Nucleus accumbens (tissue), 56 donors: ENCODE measurements around the gene ZNF575.
"Not testable (repeated sequence)": the region's sequence is repeated elsewhere in the genome, so short reads cannot be mapped to it uniquely, and the experiment has no call there.

Source experiments
- DNase-seq, 56 donors: peaks; one replicate each; lab custom pipeline; 2025; lab: John Stamatoyannopoulos, UW

Gene ZNF575

DNA sequence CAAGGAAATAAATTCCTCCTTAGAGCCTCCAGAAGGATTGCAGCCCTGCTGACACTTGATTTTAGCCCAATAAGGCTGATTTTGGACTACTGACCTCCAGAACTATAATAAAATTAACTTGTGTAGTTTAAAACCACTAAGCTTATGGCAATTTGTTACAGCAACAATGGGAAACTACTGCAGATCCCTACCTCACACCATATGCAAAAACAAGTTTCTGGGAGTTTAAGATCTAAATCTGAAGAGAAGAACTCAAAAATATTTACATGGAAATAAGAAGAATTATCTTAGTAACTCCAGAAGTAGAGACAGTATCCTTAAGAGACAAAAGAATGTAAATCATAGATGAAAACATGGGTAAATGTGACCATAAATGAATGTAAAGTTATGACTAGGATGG, 5.9 kb downstream of the ZNF575 start:
- DNase-seq, result no peak

DNA sequence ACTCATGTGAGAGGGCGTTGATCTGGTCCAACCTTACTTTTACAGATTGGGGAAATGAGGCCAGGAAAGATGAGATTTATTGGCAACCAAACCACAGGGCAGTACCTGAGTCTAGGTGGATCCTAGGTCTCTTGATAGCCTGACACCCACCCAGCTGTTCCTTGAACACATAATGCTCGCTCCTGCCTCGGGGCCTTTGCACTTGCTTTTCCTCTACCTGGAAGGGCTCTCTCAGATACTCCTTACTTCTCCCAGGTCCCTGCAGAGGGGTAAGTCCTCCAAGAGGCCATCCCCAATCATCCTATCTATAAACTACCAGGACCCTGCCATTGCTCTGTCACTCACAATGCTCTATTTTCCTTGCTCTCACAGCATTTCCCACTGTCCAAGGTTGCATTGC, 7.4 kb downstream of the ZNF575 start:
- no peak for DNase-seq

DNA sequence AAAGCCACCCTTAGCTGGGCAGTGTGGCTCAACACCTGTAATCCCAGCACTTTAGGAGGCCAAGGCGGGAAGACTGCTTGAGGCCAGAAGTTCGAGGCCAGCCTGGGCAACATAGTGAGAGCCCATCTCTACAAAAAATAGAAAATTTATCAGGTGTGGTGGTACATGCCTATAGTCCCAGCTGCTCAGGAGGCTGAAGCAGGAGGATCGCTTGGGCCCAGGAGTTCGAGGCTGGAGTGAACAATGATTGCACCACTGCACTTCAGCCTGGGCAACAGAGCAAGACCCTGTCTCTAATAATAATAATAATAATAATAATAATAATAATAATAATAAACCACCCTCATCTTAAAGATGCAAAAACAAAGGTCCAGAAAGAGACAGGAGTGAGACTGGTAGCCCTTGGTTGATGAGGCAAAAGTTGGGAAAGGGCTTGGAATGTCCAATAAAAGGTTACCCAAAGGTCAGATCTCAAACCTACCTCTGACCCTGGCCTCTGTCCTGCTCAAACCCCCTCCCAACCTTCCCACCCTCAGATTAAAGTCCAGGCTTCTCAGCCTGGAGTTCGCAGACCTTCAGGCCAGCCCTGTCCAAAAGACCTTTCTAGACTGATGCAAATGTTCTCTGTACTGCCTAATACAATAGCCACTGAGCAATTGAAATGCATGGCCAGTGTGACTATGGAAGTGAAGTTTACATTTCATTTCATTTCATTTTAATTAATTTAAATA, 9.1 kb downstream of the ZNF575 start:
- DNase-seq, result no peak

DNA sequence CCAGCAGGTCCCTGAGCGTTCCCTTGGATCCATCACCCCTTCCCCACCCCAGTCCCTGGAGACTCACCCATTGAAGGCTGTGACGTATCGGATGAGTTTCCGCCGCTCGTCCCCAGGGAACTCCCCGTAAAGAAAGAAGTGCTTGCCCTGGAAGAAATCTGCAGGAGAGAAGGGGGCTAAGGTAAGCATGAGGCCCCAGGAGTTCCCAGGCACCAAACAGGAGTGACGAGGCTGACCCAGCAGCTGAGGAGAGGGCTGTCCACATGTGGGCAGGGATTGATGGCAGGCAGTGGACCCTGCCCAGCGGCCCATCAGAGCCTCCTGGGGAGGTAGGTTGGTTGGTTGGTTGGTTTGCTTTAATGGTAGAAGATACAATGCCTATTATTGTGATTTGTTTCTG, 11.1 kb downstream of the ZNF575 start:
- DNase-seq, result no peak

DNA sequence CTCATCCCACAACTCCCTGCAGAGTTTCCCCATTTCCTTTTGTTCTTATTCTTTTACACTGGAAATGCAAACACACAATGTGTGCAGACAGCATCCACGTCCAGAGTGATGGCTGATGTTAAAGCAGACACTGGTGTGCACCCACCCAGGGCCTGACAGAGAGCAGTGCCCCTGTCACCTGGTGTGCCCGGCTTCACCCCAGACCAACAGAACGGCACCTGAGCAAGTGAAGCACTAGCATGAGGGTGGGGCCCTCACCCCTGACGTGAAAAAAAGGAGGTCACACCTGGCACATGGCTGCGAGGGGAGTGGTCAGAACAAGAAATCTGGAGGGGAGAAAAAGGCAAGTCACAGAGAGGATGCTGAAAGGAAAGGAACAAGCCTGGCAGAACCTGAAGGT, 12.3 kb downstream of the ZNF575 start:
- DNase-seq, result no peak

DNA sequence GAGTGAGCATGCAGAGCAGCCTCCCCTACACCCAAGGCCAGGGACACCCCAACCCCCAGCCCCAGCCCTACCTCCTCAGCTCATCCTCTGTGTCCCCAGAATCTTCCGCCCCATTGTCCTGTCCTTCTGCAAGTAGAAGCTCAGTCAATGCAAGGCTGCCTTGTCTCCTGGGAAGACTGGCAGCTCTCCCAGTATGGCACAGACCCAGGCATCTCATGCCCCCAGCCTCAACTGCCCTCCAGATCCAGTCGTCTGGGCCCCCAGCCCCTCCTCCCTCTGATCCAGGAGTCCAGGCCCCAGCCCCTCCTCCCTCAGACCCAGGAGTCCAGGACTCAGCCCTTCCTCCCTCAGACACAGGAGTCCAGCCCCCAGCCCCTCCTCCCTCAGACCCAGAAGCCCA, 13.0 kb downstream of the ZNF575 start:
- peak in 15 of 56 donors; percentile 2 to 32 (median 11) for DNase-seq

DNA sequence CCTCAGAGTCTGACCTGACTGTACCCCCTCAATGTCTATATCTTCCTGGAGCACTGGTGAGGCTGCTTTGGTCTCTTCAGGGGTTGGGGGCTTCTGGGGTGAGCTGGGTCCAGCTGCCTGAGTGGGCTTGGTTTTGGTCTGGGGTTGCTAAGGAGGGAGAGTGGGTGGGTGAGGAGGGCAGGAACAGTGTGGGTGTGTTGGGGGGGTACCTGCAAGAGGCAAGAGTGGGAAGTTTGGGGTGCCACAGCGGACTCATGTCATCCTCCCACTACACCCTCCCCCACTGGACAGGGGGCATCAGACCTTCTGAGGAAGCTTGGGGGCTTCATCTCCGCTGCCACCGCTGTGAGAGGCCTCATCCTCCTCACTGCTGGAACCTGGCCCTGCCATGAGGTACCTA, 13.6 kb downstream of the ZNF575 start:
- DNase-seq, result no peak

DNA sequence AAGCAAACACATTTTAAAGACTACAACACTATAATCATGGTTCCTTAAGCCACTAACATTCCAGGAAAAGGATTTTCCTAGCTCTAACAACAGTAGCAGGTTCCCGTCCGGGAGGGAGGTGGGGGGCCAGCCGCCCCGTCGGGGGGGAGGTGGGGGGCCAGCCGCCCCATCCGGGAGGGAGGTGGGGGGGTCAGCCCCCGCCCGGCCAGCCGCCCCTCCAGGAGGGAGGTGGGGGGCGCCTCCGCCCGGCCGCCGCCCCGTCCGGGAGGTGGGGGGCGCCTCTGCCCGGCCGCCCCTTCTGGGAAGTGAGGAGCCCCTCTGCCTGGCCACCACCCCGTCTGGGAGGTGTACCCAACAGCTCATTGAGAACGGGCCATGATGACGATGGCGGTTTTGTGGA, 14.9 kb downstream of the ZNF575 start:
- not testable (repeated sequence) for DNase-seq

DNA sequence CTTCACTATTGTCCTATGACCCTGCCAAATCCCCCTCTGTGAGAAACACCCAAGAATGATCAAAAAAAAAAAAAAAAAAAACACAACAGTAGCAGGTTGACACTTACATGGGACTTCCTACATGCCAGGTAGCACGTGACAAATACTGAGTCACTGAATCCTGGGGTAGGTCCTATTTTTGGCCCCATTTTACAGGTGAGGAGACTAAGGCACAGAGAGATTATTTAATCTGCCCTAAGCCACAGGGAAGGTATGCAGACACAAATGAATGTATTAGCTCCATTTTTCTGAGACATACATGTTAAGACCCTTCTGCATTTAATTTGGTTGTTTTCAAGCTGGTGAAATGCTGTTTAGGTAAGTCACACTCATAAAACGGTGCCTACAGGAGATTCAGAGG, 15.7 kb downstream of the ZNF575 start:
- no peak for DNase-seq

DNA sequence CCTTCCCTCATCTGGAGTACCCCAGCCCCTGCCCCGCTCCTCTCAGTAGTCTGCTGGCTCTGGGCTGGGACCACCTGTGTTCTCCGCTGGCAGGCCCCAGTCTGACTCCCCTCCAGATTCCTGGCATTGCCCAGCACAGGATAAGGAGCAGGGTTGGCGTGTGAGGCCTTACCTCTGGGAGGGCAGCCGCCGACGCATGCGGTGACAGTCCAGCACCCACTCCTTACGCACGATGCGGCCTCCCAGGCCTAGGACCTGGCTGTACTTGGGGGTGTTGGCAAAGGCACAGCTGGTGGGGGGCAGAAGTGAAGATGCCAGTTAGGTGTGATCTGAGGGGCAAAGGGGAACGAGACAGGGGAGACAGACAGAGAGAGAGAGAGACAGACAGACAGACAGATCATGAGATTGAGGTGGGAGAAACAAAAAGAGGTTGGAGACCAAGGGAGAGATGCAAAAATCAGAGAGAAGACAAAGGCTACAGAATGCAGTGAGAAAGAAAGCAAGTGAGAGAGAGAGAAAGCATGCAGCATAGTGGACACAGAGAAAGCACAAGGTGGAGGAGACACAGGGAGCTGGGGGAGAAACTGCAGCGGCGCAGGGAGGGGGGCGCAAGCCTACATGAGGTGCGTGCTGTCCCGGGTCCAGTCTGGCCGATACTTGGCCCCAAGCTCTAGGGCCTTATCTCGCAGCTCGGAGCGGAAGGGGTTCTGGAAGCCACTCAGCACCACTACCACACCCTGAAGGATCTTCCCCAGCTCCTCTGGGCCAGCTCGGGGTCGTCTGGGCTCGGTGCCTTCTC, 18.6 kb downstream of the ZNF575 start:
- DNase-seq, result no peak

DNA sequence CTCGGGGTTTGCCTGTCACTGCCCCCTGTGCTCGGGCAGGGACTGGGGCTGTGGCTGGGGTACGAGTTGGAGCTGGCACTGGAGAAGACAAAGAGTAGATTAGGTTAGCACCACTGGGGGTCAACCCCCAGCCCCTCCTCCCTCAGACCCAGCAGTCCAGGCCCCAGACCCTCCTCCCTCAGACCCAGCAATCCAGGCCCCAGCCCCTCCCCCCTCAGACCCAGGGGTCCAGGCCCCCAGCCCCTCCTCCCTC, 19.1 kb downstream of the ZNF575 start:
- DNase-seq, result no peak

DNA sequence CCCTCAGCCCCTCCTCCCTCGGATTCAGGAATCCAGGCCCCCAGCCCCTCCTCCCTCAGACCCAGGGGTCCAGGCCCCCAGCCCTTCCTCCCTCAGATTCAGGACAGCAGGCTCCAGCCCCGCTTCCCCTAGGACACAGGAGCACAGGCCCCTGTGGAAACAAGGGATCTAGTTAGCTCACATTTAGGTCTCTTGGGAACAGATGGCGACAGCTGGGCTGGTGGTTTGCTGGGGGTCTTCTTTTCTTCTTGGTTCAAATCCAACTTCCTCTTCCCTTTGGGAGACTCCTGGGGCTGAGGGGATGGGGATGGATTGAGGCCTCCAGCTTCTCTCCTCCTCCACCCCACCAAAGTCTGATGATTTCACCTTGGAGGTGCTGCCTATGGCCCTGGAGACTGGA, 19.6 kb downstream of the ZNF575 start:
- no peak for DNase-seq

DNA sequence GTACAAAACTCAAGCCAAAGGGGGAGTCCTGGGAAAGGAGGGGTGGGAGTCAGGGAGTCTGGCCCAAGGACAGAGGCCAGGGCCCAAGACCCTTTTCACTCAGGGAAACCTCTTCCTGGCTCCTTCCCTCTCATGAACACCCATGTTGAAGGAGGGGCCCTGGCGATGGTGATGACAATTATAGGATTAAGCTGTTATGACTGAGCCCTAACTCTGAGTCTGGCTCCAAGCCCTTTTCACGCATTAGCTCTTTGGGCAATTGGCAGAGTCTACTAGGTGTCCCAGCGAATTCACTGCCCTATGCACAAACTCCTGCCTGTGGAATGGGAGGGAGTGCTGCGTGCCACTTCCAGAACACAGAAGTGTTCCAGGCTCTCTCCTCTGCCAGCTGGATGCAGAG, 20.7 kb downstream of the ZNF575 start:
- no peak for DNase-seq

DNA sequence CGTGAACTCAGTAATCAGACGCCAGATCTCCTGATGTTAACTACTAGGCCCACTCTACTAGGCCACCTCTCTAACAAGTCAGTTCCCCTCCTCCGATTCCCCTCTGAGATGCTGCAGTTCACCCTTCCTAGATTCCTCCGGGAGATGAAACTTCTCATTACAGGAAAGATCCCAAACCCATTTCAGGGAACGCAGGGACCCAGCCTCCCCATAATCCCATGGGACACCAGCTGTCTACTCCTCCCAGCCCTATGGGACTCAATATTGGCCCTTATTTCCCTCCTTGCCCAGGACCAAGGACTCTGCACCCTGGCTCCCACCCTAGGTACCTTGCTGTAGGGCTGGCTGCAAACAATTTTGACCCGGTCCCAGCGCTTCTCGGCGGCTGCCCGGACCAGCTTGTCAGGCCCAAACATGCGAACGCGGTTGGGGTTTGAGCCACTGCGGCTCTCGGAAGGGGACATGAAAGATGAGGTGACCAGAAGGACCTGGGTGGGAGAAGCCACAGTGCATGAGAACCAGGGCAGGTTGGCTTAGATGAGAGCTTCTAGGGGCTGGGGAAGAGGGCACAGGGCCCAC, 21.4 kb downstream of the ZNF575 start:
- no peak for DNase-seq

DNA sequence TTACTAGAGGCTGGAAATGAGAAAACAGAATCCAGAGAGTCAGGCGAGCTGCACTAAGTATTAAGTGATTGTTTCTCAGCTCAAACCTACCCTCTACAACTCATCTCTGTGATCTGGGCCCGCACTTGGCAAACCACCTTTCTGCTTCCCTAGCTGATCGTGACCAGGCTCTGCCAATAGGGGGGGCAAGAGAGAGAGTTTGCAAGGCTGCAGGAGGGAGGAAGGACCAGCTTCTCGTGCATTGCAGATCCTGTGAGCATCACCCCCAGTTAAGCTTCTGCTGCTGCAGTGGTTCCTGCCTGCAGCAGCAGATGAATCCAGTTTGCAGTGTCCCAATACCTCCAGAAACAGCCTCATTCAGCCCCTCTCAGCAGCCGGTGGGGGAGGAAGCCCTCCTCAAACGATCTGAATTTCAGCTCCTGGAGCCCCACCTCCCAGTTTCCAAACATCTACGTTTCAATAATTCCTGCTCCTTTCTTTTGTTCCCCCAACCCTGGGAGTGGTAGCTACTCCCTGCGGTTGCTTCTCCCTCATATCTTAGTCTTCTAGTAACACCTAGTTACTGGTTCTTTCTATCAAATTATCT, 22.3 kb downstream of the ZNF575 start:
- DNase-seq, result peak in 50 of 56 donors; percentile 14 to 90 (median 59)

DNA sequence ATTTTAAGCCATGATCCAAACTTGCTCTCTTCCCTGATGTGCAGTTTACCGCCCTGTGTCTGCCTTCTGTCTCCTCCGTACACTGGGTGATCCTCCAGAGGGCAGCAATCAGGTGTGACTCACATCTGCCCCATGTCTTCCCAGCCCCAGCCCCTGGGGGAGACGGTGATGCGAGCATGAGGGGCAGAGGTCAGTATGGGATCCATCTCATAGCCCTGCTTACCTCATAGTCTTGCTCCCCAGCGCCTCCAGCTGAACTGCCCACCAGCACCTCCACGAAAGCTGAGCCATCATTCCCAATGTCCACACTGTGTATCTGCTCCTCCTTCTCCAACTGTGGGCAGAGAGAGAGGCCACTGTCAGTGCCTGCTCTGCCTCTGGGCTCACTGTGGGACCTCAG, 27.7 kb downstream of the ZNF575 start:
- no peak for DNase-seq

DNA sequence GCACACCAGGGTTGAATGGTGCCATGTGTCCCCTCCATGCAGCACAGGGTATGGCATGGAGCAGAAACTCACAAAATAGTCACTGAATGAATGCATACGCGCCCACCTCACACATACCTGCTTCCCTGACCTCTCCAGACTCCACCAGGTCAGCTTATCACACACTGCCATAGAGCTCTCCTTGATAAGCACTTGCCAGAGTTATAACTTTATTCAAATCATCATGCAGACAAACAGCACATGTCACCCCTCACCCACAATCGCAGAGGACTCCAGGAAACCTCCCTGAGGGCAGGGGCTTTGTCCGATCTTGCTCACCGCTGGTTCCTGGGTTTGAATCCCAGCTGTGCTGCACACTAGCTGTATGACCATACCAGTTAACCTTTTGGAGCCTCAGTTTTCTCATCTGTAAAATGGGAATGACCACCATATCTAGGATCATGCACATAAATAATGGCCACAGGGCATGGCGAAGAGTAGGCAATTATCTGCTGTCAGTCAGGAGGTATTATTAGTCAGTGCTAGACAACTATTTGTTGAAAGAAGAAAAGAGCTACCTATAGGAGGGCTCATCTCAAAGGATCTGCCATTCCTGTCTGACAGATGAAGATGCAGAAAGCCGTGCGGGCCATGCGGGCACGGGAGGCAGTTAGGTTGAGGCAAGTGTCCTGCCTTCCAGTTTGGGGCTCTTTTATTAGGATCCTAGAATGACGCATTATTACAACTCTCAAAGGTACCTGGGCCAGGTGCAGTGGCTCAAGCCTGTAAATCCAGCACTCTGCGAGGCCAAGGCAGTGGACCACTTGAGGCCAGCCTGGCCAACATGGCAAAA, 28.4 kb downstream of the ZNF575 start:
- DNase-seq, result no peak

DNA sequence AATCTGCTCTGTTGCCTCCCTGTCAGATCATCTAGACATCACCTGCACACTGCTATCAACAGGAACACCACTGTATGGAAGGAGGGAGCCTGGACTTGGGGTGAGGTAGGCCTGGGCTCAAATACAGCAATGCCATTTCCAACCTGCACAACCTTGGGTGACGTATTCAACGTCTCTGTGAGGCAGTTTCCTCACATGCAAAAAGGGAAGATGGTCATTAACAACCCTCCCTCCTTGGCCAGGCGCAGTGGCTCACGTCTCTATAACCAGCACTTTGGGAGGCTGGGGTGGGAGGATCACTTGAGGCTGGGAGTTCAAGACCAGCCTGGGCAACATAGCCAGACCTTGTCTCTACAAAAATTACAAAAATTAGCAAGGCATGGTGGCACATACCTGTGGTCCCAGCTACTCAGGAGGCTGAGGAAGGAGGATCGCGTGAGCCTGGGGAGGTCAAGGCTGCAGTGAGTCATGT, 29.3 kb downstream of the ZNF575 start:
- no peak for DNase-seq

DNA sequence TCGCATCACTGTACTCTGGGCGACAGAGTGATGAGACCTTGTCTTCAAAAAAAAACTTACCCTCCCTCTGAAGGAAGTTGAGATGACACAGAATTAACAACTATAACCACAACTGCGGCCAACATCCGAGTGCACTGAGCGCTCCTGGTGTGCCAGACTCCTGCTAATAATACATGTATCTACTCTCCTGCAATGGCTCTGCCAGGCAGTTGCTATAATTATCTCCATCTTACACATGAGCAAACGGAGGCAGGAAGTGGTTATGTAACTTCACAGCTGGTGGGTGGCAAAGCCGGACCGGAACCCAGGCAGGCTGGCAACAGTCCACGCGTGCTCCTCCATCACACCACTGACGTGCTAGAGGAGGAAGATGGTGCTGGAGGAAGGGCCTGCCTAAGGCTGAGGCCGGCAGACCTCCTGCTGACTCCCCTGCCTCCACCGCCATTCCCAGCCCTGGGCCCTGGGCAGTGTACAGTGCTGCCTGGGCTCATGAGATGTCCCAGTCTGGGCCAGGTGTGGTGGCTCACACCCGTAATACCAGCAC, 29.8 kb downstream of the ZNF575 start:
- peak in 52 of 56 donors; percentile 9 to 75 (median 38) for DNase-seq

DNA sequence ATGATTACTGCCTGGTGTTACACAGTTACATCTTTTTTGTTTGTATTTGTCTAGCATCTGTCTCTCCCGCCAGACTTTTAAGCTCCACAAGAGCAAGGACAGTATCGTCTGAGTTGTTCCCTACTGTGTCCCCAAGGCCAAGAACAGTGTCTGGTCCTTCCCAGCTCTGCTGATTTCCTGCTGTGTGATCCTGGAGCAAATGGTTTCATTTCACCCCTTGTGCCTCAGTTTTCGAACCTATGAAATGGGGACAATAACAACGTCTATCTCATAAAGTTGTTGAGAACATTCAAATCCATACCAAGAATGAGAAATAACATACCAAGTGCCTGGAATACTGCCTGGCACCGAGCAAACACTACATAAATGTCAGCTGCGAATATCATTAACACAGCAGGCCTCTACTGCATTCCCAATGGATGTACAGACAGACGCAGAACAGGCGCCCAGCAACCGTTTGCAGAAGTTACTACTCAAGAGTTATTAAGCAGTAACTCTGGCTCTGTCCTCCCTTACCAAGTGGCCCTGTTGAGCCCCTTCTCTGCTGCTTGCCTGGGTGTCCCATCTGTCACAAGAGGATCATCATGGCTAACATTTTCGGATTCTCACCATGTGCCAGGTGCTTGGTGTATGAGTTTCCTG, 30.9 kb downstream of the ZNF575 start:
- no peak for DNase-seq
